Measurements from ENCODE around the gene NFIX. TPM values are rescaled to one million over a fixed set of nuclear protein-coding genes. Genes with fewer than 3 reads are reported as not detected.

NFIX gene
- total RNA-seq, 1 donor from 2014 or later = 23.3 TPM

DNA sequence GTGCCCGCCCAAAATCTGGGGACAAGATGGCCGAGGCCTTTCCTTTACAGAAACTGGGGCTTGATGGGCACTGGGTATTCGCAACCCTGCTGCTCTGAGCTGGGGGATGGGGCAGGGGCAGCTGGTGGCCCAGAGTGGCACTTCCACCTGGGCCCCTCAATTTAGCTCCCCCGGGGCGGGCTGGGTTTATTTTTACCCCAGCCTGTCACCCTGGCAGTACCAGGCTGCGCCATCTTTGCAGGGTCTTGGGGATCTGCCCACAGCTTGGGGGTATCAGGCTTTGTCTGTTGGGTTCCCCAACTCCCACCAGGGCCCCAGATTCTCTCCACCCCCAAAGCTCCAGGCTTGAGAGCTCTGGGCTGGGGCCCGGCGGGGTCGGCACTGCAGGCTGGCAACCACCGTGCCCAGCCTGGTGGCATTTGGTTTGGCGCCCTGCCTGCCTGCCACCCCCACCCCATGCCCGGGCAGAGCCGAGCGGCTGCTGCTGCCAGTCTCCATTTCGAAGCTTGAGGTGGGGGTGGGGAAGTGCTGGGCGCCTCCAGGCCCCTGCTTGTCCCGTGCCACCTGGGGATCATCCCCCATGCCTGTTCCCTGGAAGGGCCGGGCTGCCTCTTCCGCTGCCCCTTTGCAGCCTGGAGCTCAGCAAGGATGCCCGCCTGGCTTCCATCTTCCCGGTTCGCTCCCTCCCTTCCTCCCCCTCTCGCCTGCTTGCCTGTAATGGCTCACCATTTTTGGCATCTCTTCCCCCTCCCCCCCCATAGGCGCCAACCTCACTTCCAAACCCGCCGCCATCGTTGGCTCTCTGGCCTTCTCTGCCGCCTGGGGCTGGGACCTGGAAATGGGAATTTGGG lies 11.4 kb downstream of the NFIX start:
- DNase-seq (ENCODE audit: low read depth) = peak; percentile 72

DNA sequence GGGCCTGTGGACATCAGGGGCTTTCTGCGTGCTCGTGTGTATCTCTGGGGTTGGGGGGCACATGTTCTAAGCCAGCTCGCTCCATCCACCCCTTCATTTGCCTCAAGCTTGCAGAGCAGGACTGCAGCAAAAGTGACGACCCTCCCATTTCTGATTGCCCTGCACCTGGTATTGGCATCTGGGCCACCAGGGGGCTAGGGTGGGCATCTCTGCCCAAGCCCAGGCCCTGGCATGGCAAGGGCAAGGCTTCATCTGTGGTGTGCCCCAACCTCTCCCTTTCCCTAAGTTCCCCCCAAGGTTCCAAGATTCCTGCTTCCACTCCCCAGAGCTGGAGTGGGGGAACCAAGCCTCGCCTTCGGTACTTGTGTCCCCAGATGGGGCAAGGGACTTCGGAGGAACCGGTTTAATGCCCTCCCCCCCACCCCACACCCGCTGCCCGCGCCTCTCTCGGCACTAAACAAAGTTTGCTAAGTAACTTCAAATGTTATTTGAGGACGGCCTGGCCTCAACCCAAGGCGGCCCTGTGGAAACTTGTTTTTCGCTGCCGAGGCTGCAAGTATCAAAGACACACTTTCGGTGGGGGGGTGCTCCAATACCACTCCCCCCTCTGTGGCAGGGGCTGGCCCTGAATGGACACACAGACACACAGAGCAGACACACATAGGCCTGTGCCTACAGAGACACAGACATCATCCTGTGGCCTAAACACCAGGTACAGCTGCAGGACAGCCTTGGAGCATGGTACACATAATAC lies 12.2 kb downstream of the NFIX start:
- no peak for DNase-seq (ENCODE audit: low read depth)

DNA sequence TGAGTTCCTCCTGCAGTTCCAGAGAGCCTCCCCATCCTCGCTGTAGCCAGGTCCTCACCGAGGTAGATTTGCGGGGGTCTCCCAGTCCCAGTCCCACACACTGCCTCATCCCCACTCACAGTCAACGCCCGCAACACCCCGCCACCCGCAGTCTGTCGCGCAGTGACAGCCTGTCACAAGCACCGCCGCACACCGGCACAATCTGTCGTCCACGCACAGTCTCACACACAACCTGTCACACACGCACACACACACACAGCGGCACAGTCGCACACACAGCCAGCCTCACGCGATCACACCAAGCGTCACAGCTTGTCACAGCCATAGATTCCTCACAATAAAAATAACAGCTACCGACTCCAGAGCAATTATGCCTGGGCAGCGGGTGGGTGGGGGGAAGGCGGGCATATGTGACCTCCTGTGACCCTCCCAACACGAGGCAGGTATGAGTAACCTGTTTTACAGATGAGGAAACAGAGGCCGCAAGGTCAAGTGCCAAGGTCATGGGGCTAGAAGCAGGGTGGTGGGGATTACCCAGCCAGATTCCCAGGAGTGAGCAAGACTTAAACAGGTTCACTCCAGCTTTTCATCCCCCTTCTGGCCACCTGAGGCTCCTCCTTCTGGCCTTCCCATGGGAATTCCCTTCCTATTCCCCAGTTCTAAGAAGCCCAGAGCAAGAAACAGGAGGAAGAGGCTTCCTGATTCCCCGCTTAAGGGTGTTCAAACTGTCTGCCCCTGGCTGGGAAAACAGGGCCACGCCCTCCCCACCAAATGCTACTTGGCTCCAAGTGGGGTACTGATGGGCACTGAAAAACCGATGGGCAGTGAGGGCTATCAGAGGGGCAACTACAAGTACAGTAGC lies 13.9 kb downstream of the NFIX start:
- no peak for DNase-seq (ENCODE audit: low read depth)

DNA sequence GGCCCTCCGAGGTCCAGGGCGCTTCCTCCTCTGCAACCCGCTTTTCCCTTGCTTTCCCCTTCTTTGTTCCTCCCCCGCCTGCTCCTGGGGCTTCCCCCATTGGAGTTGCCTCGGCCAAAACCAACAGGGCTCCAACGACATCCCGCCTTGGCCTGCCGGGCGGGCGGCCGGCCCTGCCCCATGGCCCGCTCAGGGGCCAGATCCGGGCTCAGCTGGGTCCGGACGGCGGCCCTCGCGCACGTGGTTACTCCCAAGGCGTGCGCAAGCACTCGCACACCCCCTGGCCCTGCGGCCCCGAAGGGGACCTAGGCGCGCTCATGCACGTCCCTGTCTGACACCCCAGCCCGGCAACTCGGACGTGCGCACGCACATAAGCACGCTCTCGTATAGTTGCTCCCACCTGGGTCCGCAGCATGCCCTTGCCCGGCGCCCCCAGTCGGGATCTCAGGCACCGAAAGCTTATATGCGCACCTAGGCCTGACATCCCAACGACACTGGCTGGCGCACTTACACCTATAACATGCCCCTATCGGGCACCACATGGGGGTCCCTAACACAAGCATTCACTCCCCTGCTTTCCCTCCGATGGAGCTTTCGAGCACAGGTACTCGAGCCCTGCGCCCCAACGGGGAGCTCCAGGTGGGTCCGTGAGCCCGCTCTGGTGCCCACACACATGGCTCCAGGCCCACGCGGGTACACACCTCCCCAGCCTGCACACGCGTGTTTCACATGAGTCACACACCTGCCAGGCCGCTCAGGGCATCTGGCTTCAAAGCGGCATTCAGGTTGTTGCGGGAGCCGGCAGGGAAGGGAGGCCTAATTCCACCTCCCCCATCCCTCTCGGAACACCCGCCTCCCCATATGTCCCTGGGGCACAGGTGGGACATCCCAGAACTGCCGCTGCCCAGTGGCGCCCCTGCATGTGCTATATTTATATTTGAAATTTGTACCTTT lies 15.0 kb downstream of the NFIX start:
- DNase-seq (ENCODE audit: low read depth) = no peak

DNA sequence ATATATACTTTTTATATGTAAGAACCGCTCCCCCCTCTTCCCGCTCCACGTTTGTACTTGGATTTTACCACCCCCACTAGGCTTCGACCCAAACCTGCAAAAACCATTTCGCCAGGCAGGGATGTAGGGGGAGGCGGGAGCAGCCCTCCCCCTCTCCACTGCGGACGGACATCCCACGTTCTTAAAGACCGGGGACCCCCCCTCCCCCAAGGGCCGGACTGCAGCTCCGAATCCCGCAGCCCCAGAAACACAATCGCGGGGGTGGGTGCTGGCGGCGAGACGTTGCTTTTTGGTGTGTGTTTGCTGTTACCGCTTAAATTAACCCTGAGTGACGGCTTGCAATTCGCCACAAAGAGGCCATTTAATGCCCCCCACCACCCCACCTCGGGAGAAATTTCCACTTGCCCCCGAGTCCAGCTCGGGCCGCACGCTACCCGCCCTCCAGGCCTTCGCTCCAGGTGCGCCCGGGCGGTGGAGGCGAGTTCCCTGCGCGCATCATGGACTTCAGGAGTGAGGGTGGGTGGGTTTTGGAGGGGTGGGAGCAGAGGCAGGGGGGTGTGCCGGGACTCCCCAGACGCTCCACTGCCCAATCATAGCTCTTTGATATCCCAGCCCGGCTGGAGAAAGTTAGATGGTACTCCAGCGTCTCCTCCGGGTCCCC lies 15.8 kb downstream of the NFIX start:
- no peak for DNase-seq (ENCODE audit: low read depth)

DNA sequence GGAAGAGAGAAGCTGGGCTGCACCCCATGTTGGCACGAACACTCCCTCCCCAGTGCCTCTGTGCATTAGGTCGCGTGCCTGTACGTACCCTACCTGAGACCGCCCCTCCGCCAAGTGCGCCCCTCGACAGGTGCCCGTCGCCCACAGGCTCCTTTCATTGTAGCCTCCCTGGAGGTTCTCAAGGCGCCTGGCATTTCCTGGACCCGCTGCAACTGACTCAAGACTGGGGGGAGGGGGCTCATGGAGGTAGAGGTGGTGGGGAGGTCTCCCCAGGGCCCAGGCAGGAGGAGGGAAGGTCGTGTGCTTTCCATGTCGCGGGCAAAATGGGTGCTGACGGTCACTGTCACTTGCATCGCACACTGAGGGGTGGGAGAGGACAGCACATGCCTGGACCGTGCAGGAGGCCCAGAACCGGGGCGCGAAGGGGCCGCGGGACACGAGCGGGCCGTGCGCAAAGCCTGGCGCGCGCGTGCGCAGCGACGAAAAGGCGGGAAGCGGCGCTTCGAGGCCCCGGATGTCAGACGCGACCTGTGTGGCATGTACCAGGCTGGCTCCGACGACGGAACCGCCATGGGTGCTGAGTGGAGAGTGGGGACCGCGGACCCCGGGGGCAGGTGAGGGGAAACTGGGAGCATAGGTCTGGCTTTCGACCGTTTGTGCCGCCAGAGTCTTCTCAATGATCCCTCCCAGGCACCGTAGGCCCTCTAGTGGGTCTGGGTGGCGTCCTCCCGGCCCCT lies 16.5 kb downstream of the NFIX start:
- no peak for DNase-seq (ENCODE audit: low read depth)

DNA sequence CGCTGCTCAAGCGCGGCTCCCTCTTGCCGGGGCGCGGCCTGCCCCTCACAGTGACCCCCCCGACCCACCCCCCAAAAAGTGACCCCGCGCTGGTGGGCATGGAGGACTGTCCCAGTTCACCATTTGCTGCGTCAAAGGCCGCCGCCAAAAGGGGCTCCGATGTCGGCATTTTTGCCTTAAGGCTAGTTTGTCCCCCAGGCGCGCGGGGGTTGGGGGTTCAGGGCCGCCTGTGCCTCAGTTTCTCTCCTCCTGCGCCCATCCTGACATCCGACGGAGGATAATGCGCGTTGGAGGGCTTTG lies 17.1 kb downstream of the NFIX start:
- DNase-seq (ENCODE audit: low read depth) = no peak

DNA sequence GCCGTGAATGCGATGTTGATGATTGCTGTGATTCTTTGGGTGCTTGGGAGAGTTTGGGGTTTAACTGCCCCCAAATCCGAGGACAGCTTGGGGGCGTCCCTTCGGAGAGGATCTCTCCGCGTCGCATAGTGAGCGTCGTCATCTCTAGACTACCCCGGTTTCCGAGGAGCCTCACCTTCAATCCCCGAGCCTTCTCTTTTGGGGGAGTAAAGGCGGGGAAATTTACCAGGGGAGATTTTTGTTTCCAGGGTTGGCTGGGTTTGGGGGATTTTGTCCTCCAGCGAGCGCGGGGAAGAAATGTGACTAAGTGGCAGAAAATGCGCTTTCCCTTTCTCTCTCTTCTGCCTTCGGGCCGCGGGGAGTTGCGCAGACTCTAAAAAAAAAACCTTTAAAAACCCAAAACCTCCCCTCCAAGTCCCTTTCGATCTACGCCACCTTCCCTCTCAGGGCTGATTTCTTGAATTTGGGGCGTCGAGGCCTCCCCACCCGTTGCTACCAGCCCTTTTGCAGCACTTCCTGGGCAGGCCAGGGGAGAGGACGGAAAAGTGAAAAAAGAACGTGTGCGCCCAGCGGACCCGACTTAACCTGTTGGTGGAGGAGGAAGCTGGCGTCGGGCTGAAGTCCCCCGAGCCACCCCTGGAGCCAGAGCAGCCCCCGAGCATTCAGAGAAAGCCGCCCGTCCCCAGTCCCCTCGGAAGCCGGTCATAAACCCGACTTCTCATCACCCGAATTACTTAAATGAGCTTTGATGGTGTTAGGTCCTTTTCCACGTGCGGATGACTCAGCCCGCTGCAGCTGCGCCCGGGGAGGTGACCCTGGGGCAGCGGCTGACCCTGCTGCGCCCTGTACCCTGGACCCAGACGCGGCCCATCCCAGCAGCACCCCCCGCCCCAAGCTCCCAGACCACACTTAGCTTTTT lies 17.7 kb downstream of the NFIX start:
- DNase-seq (ENCODE audit: low read depth) = peak; percentile 77

DNA sequence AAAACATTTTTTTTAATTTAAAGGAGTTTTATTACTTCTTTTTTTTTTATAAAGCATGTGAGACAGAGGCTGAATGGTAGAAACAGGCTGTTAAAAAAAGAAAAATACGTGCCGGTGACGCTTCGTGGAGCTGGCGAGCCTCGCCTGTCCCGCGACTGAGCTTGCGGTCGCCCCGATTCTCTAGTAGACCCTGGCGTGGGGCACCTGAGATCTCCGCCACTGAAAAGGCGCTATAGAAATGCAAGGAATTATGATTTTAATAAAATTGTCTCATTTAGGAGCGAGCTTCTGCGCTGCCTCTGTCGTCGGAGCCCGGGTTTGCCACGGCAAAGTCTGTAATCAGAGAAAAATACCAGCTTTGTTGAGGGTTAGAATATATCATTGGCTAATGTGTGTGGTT lies 18.4 kb downstream of the NFIX start:
- DNase-seq (ENCODE audit: low read depth) = no peak

DNA sequence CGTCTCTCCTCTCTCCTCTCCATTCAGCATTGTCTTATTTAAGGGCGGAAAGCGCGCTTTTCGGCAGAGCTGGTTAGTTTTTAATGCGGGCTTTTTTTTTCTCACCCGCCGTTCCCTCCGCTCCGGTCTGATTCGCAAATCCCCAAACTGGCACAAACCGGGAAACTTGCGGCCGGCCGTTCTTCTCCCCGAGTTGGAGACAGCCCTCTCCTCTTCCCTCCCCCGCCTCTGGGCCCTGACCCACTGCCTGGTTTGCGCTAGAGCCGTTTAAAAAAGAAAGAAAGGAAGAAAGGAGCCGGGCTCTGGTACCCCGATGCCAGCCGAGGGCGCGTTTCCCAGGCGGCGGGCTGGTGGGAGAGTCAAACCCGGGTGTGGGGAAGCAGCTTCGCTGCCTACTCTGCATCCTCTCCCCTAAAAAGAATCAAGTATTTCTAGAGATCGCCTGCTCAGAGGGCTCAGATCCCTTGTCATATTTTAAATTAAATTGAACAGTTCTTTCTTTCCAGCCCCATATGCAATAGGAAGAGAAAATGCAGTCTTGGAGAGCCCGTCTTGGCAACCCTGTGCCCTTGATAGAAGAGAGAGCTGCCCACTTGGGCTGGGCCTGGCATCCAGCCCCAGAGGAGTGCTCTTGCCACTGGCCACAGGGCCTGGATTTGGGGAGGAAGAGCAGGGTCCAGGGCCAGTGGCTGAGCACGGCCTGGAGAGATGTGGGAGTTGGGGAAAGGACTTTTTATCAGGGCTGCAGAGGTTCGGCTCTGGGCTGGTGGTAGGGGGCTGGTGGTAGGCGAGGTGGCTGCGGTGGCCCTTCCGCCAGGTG lies 19.0 kb downstream of the NFIX start:
- peak; percentile 52 for DNase-seq (ENCODE audit: low read depth)

DNA sequence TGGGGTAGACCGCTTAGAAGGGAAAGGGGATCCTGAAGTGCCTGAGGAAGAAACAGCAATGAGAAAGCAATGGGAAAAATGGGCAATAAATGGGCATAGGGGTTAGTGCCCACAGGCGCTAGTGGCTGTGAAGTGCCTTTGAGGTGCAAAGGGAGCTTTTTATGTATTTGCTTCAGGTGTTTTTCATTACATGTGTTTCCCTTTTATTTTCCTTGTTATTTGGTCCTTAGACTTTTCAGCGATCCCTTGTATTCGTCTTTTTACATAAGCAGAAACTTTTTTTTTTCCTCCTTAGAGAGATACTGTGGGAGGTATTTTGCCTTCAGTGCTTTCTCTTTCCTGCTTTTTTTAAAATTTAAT lies 19.6 kb downstream of the NFIX start:
- DNase-seq (ENCODE audit: low read depth) = no peak

DNA sequence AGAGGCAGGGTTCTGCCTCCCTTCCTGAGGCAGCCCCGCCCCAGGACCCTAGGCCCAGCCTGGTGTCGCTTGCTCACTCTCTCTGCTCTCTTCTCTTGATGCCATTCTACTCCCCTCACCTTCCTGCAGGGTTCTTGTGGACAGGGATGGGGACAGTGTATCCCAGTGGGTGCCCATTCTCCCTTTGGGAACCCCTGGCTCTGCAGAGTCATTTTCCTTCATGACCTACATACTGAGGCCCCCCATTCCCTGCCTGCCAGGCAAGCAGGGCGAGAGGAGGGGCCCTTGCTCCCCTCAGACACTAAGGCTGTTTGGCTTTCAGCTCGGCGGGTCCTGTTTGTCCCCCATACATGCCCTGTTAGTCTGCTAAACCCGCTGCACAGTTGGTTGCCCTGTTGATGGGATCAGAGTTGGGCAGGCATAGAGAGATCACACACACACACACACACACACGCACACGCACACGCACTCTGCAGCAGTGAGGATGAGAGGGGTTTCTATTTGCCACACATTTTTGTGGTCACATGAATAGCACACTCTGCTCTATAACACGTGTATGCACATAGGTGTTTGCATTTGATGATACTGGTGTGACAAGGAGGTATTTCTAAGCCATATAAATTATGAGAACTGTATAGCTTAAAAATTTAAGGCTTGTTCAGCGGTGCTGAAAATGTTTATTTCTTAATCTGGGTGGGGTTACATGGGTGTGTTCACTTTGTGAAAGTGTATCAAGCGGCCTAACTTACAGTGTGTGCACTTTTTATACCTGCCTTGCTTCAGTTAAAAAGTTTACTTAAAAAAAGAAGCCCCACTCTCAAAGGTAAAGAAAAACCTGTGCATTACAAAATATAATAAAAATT lies 20.3 kb downstream of the NFIX start:
- DNase-seq (ENCODE audit: low read depth) = no peak

DNA sequence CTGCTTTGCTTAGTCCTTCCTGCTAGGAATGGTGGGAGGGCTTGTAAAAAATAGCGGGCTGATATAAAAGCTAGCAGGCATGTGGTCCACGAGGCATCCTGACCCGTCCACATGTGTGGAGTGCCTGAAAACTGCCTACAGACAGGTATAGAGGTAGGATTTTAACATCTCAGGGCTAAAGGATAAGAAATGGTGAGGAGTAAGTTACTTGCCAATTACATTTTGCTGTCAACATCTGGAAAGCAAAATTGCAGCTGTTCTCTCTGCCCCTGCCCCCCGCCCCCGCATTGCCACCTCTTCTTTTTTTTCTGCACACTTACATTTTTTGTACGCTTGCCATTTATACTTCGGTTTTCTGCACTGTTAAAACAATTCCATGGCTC lies 21.0 kb downstream of the NFIX start:
- no peak for DNase-seq (ENCODE audit: low read depth)

DNA sequence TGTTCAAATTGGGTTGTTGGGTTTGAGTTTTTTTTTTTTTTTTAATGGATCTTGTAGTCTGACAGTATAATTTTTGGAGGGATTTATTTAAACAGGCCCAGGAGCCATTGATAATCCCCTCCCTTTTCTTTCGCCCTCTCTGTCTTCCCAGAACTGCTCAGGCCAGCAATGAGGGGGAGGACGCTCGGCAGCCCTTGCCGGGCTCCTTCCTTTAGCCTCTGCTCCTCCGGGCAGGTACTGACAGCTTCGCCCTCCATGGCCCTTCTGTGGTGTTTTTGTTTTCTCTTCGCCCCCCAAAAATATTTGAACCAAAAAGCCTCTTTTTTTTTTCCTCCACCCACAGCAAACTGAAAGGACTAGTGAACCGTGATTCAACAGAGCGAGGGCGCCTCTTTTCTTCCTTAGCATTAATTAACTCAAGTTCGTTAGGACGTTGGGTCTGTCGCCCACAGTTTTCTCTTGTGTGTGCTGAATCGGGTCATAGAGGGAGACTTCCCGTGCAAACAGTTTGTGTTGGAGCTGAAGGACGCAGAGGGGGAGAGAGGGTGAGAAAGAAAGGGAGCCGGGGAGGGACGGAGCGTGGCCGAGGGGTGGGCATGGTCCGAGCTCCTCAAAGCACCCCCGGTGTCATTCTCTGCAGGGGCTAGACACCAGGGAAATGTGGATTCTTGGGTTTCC lies 21.5 kb downstream of the NFIX start:
- DNase-seq (ENCODE audit: low read depth) = no peak

DNA sequence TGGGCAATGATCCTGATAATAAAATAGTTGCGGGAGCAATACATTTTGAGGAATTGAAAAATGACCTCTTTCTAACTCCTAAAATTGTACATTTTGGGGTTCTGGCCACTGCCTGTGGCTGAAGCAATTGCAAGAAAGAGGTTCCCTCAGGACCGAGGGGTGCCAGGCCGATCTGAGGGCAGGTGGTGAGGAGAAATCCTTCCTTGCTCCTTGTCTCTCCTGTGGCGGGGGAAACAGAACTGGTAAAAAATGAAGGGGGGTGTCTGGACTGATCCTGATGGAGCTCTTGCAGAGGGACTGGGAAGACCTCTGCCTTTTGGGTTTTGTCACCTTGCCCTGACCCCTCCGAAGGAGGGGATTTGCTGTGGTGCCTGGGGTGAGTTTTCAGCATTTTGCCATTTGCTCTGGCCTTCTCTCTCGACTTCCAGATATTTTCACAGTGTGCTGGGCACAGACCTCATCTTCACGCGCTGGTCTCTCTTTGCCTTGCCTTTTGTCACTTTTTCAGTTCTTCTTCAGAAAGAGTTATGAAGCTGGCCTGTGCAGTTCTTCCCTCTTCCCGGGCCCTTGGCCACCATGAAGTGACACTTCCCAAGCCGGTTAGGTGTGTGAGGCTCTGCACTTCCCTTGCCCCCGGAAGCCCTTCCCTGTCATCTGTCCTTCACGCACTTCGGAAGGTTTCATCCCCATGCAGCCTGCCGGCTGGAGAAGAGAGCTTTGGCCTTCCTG lies 22.2 kb downstream of the NFIX start:
- DNase-seq (ENCODE audit: low read depth) = no peak

All from myocyte (in vitro differentiated cells).